Measurements from ENCODE around the gene TMEM218. TPM values are rescaled to one million over a fixed set of nuclear protein-coding genes. Genes with fewer than 3 reads are reported as not detected.

TMEM218 gene
- total RNA-seq (17.9 and 23.8 TPM in 2 replicates), polyA plus RNA-seq (38.2 and 45.1 TPM in 2 replicates), polyA minus RNA-seq (17.9 and 21.5 TPM in 2 replicates), Bru-seq, nascent RNA (percentile 66 among the genes with signal in this experiment), BruChase-seq, experiment 1, labeled RNA remaining after a 6-hour chase (percentile 54 among the genes with signal in this experiment), BruChase-seq, experiment 2, labeled RNA remaining after a 2-hour chase (percentile 67 among the genes with signal in this experiment)
- polyA plus RNA-seq (2011; cell fraction: cytosol; rRNA removed): 28.7 and 28.8 TPM in 2 replicates
- 28.4 and 37.1 TPM in 2 replicates for polyA plus RNA-seq (2011; cell fraction: nucleus; rRNA removed)
- polyA plus RNA-seq (2012): 18.8 and 22.6 TPM in 2 replicates
- polyA minus RNA-seq (2011; cell fraction: cytosol; rRNA and poly(A)+ RNA removed): 2.6 TPM
- 5.9 and 13.3 TPM in 2 replicates for polyA minus RNA-seq (2011; cell fraction: nucleus; rRNA and poly(A)+ RNA removed)
- long read RNA-seq, partial matches to known transcripts: 1 of 64 reads
- long read RNA-seq, other reads (novel, unspliced or antisense): 56 of 64 reads

DNA sequence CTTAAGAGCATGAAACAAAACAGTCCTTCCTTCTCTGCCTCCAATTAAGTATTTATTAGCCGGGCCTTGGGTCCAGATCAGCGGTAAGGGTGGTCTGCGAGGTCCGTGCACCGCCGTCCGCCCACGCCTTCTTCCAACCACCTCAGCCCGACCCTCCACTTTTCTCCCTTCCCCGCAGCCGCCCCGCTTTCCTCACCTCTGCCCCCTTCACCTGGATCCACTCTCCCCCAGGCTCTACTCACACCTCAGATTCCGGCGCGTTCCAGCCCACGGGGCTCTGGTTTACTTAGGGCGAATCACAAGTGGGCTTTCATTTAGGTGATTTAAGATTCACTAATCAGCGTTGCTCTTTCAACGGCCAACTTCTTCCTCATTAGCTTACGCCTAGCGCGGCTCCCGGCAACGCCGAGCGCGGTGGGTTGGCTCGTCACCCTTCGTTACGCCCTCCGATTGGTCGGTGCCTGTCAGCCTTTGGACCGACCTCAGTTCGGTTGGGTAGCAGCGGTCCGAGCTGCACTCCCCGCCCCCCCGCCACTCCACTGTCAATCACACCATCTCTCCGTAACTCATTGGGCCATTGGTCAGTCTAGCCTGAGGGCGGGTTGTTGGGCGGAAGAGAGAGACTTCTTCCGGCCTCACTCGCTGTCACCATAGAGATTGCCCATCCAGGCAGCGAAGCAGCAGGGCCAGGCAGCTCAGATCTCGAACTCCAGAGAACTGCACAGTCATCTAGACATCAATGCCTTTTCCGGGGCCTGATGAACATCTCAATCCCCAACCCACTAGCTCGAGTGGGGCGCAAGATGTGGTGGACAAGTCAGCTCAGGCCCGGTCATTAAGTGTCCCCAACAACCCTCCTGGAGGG is at the start of gene TMEM218:
Gene TMEM218, minus strand, starts transcription at position 284 of the 865 bp plus-strand sequence. CDS start 9,385 bp downstream, outside the sequence.
- Histone ChIP-seq H2AFZ (ENCODE audit: low read depth, low read length) (peak within 1 kb of the TSS; percentile 83), H3K79me2 (ENCODE audit: control insufficient read depth, insufficient read depth, low read length) (peaks cover 2% of the 10 kb centered on the region), H3K9me1 (replicated peaks; ENCODE audit: control insufficient read depth, extremely low read depth, insufficient read depth, low read length) (no peaks in the 10 kb centered on the region), H3K9ac (replicated peaks; ENCODE audit: extremely low read depth, insufficient read depth, low read length) (peak within 1 kb of the TSS; percentile 73), H3K27ac (ENCODE audit: insufficient read depth, low read depth, low read length) (peak within 1 kb of the TSS; percentile 10), H3K4me1 (ENCODE audit: control insufficient read depth, extremely low read depth, insufficient read depth, low read length) (peaks cover 6% of the 10 kb centered on the region), H3K4me3 (replicated peaks in 1 of 3; ENCODE audit: insufficient read depth in 1 of 3, low read depth in 1 of 3, low read length in 3 of 3) (peak within 1 kb of the TSS; percentile 57 to 85 (median 72)), H3K27me3 (ENCODE audit: control insufficient read depth in 2 of 2, insufficient read depth in 2 of 2, low read length in 2 of 2) (peaks cover 0 to 1% of the 10 kb centered on the region in 2 experiments), H3K4me2 (ENCODE audit: insufficient read depth, low read length) (peak within 1 kb of the TSS; percentile 64), H3K9me3 (replicated peaks; ENCODE audit: control insufficient read depth, insufficient read depth, low read length) (no peaks in the 10 kb centered on the region), H4K20me1 (replicated peaks; ENCODE audit: control insufficient read depth, extremely low read depth, insufficient read depth, low read length) (no peaks in the 10 kb centered on the region), H3K36me3 (ENCODE audit: control insufficient read depth in 2 of 2, extremely low read depth in 1 of 2, insufficient read depth in 2 of 2, low read length in 2 of 2) (no peaks in the 10 kb centered on the region)
- dilution Hi-C loops (cut with MboI; ENCODE audit: extremely low pct_ligation_motif_present, low sequenced_read_pairs) (no loop called here), intact Hi-C loops (cut with micrococcal nuclease) (loop anchor here (1.0 to 5.0 kb wide), 6 partner anchors 20 to 489 kb away; partner anchors contain the start of genes SLC37A2 and TBRG1)
- ChIA-PET POLR2A (interaction anchor here (0.7 to 1.0 kb wide), 2 partner anchors 13 to 235 kb away, joined by 3 read pairs; no protein-coding TSS in a partner anchor), CTCF (interaction anchor here (0.6 to 4.1 kb wide), 13 partner anchors 8 to 322 kb away, joined by 3 to 17 read pairs (median 4); no protein-coding TSS in a partner anchor)
- BruUV-seq (replicated peaks): no TSS peak
- DNase-seq (ENCODE audit: low read depth, low spot score) (peak; percentile 100), FAIRE-seq (peak; percentile 99)
- TF ChIP-seq POLR2A (IDR thresholded peaks at IDR 0.05; ENCODE audit: low read depth, low read length): no peak
- no peak for TF ChIP-seq MAX (IDR thresholded peaks at IDR 0.05; ENCODE audit: insufficient read depth, insufficient read length)
- no peak for TF ChIP-seq POLR2AphosphoS5 (IDR thresholded peaks at IDR 0.05; ENCODE audit: insufficient read depth, low read depth, low read length)
- no peak for TF ChIP-seq MYC (IDR thresholded peaks at IDR 0.05; ENCODE audit: low read depth, low read length)
- TF ChIP-seq FOS (IDR thresholded peaks at IDR 0.05; ENCODE audit: borderline replicate concordance, insufficient read depth, low read length): no peak
- TF ChIP-seq EZH2 (IDR thresholded peaks at IDR 0.05; ENCODE audit: borderline replicate concordance, low read depth, low read length, severe bottlenecking): no peak
- TF ChIP-seq JUN (IDR thresholded peaks at IDR 0.05; ENCODE audit: borderline replicate concordance, insufficient read depth, insufficient read length, low read depth): no peak
- no peak for TF ChIP-seq CTCF (IDR thresholded peaks at IDR 0.05; ENCODE audit: extremely low read depth in 1 of 2, insufficient read depth in 1 of 2, low read depth in 1 of 2, low read length in 2 of 2)
- TF ChIP-seq GATA2 (IDR thresholded peaks at IDR 0.05; ENCODE audit: insufficient read depth, insufficient read length, low read depth, low read length): no peak
